LNCAP (cell line): ENCODE measurements around the gene ZNF414.

Experiments used
- TF ChIP-seq, protein P1 (sequence below): fragments of 450-650 bp; IDR thresholded peaks from 2 replicates; pipeline ENCODE4 v1.5.1; 2017; ENCODE audit warnings: mild to moderate bottlenecking

ZNF414 gene

DNA sequence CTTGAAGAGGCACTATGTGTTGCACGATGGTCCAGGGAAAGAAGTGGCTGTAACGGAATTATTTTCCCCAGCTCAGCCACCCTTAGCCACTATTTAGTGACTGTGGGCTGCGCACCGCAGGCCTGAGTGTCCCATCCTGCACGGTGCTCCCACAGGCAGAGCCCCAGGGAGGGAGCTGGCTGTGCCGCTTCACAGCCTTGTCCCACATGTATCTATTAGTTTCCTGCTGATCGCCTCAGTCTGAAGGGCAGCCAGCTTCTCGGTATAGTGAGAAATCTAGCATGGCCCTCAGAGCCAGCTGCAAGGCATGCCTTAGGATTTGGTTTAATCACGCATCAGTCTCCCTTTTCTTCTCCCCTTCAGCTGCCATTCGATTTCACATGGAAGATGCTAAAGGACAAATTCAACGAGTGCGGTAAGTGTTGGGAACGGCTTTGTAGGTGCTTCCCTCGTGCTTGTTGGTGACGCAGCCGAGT lies 27.3 kb downstream of the ZNF414 start:
- TF ChIP-seq, protein P1, sequence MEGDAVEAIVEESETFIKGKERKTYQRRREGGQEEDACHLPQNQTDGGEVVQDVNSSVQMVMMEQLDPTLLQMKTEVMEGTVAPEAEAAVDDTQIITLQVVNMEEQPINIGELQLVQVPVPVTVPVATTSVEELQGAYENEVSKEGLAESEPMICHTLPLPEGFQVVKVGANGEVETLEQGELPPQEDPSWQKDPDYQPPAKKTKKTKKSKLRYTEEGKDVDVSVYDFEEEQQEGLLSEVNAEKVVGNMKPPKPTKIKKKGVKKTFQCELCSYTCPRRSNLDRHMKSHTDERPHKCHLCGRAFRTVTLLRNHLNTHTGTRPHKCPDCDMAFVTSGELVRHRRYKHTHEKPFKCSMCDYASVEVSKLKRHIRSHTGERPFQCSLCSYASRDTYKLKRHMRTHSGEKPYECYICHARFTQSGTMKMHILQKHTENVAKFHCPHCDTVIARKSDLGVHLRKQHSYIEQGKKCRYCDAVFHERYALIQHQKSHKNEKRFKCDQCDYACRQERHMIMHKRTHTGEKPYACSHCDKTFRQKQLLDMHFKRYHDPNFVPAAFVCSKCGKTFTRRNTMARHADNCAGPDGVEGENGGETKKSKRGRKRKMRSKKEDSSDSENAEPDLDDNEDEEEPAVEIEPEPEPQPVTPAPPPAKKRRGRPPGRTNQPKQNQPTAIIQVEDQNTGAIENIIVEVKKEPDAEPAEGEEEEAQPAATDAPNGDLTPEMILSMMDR: no peak

DNA sequence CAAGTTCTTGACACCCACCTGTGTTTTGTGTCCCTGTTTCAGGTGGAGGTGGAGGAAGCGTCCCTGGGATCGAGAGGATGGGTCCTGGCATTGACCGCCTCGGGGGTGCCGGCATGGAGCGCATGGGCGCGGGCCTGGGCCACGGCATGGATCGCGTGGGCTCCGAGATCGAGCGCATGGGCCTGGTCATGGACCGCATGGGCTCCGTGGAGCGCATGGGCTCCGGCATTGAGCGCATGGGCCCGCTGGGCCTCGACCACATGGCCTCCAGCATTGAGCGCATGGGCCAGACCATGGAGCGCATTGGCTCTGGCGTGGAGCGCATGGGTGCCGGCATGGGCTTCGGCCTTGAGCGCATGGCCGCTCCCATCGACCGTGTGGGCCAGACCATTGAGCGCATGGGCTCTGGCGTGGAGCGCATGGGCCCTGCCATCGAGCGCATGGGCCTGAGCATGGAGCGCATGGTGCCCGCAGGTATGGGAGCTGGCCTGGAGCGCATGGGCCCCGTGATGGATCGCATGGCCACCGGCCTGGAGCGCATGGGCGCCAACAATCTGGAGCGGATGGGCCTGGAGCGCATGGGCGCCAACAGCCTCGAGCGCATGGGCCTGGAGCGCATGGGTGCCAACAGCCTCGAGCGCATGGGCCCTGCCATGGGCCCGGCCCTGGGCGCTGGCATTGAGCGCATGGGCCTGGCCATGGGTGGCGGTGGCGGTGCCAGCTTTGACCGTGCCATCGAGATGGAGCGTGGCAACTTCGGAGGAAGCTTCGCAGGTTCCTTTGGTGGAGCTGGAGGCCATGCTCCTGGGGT lies 28.2 kb downstream of the ZNF414 start:
- TF ChIP-seq, protein P1: no peak

DNA sequence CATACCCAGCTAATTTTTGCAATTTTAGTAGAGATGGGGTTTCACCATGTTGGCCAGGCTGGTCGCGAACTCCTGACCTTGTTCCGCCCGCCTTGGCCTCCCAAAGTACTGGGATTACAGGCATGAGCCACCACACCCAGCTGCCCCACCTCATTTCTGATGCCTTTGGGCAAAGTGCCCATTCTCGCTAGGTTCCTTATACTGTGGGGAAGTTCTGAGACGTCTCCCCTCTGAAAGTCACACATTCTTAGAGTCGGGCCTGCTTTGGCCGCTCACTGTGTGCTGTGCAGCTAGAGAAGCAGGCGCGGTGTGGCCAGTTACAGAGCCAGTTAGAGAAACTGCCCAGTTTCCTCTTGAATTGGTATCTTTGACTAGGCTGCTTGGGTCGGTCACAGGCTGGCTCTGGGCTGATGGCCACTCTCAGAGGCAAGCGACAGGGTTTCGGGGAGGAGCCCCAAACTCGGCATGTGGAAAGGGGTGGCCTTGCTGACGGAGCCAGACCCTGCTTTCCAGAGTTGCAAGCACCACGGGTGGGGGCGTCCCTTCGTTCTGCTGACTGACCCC lies 29.6 kb downstream of the ZNF414 start:
- TF ChIP-seq, protein P1: no peak

DNA sequence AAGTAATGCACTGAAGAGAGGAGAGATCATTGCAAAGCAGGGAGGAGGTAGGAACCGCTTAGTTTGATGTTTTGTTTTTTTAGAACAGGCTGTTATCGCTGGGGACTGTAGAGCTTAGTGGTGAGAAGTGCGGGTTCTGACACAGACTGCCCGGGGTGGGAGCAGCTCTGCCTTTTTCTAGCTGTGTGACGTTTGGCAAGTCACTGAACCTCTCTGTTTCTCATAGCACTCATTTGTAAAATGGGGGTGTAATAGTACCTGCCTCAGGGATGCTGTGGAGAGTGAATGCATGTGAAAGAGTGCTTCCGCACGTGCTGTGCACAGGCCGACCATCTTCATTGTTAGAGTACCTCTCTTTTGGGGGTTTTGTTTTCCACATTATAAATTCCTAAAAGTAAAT lies 30.8 kb downstream of the ZNF414 start:
- TF ChIP-seq, protein P1: no peak

DNA sequence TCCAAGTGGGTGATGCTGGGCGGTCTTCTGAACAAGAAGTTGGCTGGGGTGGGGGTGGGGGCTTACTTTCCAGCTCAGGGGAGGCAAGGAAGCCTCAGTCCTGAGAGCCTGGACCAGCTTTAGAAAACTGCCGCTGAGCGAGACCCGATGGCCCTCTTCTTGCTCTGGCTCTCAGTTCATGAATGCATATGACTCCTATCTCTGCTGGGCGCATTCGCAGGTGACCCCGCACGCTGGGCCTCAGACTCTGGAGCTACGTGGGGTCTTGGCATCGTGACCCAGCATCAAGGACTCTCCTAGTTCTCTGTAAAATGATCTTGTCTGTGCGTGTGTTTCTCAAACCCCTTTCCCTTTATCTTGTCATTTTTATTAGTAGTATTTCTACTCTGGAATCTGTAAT lies 31.3 kb downstream of the ZNF414 start:
- TF ChIP-seq, protein P1: no peak

DNA sequence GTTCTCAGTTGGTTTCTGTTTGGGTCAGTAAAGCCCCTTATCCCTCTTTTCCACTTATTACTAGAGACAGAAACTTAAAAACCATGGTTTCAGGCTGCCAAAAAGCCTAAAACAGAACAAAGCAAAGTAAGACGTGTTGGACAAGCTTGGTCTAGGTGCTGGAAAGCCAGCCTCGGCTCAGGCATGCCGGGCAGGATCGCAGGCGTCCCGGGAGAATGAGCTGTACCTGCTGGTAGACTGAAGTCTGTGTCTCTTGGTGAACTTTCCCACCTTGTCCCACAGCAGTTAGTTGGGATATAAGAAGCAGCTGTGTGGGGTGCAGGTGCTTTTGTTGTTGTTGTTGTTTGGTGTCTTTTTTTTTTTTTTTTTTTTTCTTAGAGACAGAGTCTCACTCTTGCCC lies 32.4 kb downstream of the ZNF414 start:
- TF ChIP-seq, protein P1: no peak

DNA sequence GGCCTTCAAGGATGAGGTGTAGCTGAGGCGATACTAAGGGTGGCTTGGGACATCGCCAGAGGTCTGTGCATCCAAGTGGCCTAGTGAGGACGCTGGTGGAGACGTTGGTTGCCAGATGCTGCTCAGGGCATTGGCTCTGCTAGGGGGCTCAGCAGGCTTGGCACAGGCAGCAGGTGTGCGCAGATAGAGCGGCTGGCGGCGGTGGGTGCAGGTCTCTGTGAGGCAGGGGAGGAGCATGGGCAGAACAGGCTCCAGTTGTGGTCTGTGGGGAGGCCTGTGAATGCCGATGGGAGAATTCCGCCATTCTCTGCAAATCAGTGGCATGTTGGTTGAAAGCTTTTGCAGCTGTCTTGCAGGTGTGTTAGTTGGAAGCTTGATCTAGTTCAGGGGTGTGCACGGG lies 32.8 kb downstream of the ZNF414 start:
- TF ChIP-seq, protein P1: no peak
